Hepatocyte (in vitro differentiated cells): ENCODE measurements around the gene FAM20C.

Experiments used
- CTCF ChIP-seq: fragments of 200-600 bp; sonication (generic); IDR thresholded peaks from 2 replicates; pipeline ENCODE4 v1.5.1; 2016; ENCODE audit warnings: antibody characterized with exemption, mild to moderate bottlenecking; ENCODE audit not compliant: poor library complexity
- EZH2 ChIP-seq: fragments of 200-600 bp; sonication (generic); IDR thresholded peaks from 2 replicates; pipeline ENCODE4 v1.6.1; 2016; ENCODE audit warnings: antibody characterized with exemption, mild to moderate bottlenecking, borderline replicate concordance
- EZH2phosphoT487 ChIP-seq: fragments of 200-600 bp; sonication (generic); IDR thresholded peaks from one replicate; pipeline ENCODE4 v1.6.1; 2018; ENCODE audit warnings: antibody characterized with exemption, mild to moderate bottlenecking, low read depth, moderate library complexity; ENCODE audit not compliant: unreplicated experiment, severe bottlenecking

DNA sequence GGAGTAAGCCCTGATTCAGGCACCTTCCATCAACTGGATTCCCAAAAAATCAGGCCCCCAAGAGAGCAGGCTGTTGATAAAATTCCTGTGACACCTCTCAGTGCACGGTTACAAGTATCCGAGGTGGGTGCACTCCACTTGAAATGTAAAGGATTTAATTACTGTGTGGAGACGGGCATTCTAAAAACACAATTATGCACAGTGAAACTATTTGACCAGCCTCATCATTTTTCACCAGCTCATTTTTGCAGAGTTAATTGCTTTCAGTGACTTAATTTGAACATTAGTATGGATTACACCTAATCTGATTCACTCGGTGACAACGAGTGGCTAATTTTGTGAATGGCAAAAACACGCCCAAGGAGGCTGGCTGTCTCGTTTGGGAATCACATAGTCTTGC is 99.9 kb downstream of the FAM20C start:
- no peak for TF ChIP-seq CTCF
- no peak for TF ChIP-seq EZH2
- TF ChIP-seq EZH2phosphoT487 = no peak
